C4-2B (cell line): ENCODE results near the gene THSD1.

ENCODE experiments used
- CTCF ChIP-seq: fragments of 450-650 bp; conservative IDR thresholded peaks from 2 replicates; pipeline ENCODE4 v1.5.1; 2017; ENCODE audit warnings: mild to moderate bottlenecking
- ZFX ChIP-seq: fragments of 450-650 bp; IDR thresholded peaks from 2 replicates; pipeline ENCODE4 v1.6.1; 2017

GRCh38 chr13:52395704-52396103 lies 10.3 kb downstream of the THSD1 start:
- TF ChIP-seq CTCF, result no peak
- no peak for TF ChIP-seq ZFX
